H9 (cell line): ENCODE results near the gene NOBOX. TPM values are rescaled to one million over a fixed set of nuclear protein-coding genes. Genes with fewer than 3 reads are reported as not detected.

ENCODE experiments used
- DNase-seq: peaks from one replicate; pipeline ENCODE4 v3.0.0-alpha.2; 2017
- H2AFZ ChIP-seq: one replicate; pipeline ENCODE4 v1.6.1; 2013; ENCODE audit warnings: mild to moderate bottlenecking, low read length, control low read depth, moderate library complexity
- H2AK5ac ChIP-seq: 2 replicates; pipeline ENCODE4 v1.6.1; 2013; ENCODE audit warnings: low read length, control low read depth, mixed read lengths; ENCODE audit not compliant: insufficient read length
- H2BK120ac ChIP-seq: one replicate; pipeline ENCODE4 v1.6.1; 2013; ENCODE audit warnings: low read depth, mild to moderate bottlenecking, low read length, control low read depth, inconsistent platforms; ENCODE audit not compliant: poor library complexity, severe bottlenecking
- H2BK12ac ChIP-seq: 2 replicates; pipeline ENCODE4 v1.6.1; 2013; ENCODE audit warnings: low read length, control low read depth, mixed read lengths, low read depth; ENCODE audit not compliant: insufficient read length
- H2BK15ac ChIP-seq: 2 replicates; pipeline ENCODE4 v1.6.1; 2013; ENCODE audit warnings: low read depth, low read length, control low read depth
- H2BK20ac ChIP-seq: one replicate; pipeline ENCODE4 v1.6.1; 2013; ENCODE audit warnings: low read depth, mild to moderate bottlenecking, low read length, control low read depth, inconsistent platforms; ENCODE audit not compliant: poor library complexity, severe bottlenecking
- H2BK5ac ChIP-seq: 2 replicates; pipeline ENCODE4 v1.6.1; 2013; ENCODE audit warnings: low read length, control low read depth, mixed read lengths; ENCODE audit not compliant: insufficient read length
- H3K14ac ChIP-seq: 2 replicates; pipeline ENCODE4 v1.6.1; 2013; ENCODE audit warnings: low read length, control low read depth; ENCODE audit not compliant: insufficient read depth
- H3K18ac ChIP-seq: 2 replicates; pipeline ENCODE4 v1.6.1; 2013; ENCODE audit warnings: low read depth, mild to moderate bottlenecking, mixed read lengths, low read length, control low read depth; ENCODE audit not compliant: insufficient read length
- H3K23ac ChIP-seq: 2 replicates; pipeline ENCODE4 v1.6.1; 2013; ENCODE audit warnings: low read length, control low read depth, mixed read lengths, low read depth; ENCODE audit not compliant: insufficient read length
- H3K23me2 ChIP-seq: 2 replicates; pipeline ENCODE4 v1.6.1; 2013; ENCODE audit warnings: low read depth, mild to moderate bottlenecking, mixed read lengths, low read length, control low read depth; ENCODE audit not compliant: insufficient read length, poor library complexity, severe bottlenecking
- H3K27ac ChIP-seq: 2 replicates; pipeline ENCODE4 v1.5.1; 2013; ENCODE audit warnings: low read length, control low read depth, mixed read lengths, low read depth; ENCODE audit not compliant: insufficient read length
- H3K27me3 ChIP-seq: 2 replicates; pipeline ENCODE4 v1.6.1; 2013; ENCODE audit warnings: low read length, control low read depth, inconsistent platforms; ENCODE audit not compliant: insufficient read depth
- H3K4ac ChIP-seq: 2 replicates; pipeline ENCODE4 v1.6.1; 2013; ENCODE audit warnings: low read depth, mild to moderate bottlenecking, control low read depth, inconsistent platforms, low read length, moderate library complexity
- H3K4me1 ChIP-seq: 2 replicates; pipeline ENCODE4 v1.6.1; 2013; ENCODE audit warnings: low read length, control low read depth, inconsistent platforms; ENCODE audit not compliant: insufficient read depth
- H3K4me2 ChIP-seq: 2 replicates; pipeline ENCODE4 v1.6.1; 2013; ENCODE audit warnings: low read length, control low read depth, mixed read lengths; ENCODE audit not compliant: insufficient read length, insufficient read depth
- H3K56ac ChIP-seq: 2 replicates; pipeline ENCODE4 v1.6.1; 2013; ENCODE audit warnings: low read depth, mild to moderate bottlenecking, mixed read lengths, low read length, control low read depth; ENCODE audit not compliant: insufficient read length
- H3K79me1 ChIP-seq: 2 replicates; pipeline ENCODE4 v1.6.1; 2013; ENCODE audit warnings: low read depth, mild to moderate bottlenecking, moderate library complexity, low read length, control low read depth, inconsistent platforms; ENCODE audit not compliant: insufficient read depth, poor library complexity, severe bottlenecking
- H3K79me2 ChIP-seq: 2 replicates; pipeline ENCODE4 v1.6.1; 2013; ENCODE audit warnings: low read length, control low read depth, inconsistent platforms; ENCODE audit not compliant: insufficient read depth
- H3K9ac ChIP-seq: 2 replicates; pipeline ENCODE4 v1.6.1; 2013; ENCODE audit warnings: low read length, control low read depth, mixed read lengths; ENCODE audit not compliant: insufficient read length; ENCODE audit errors: extremely low read depth
- H3K9me3 ChIP-seq: one replicate; pipeline ENCODE4 v1.6.1; 2013; ENCODE audit warnings: low read depth, low read length, inconsistent platforms; ENCODE audit not compliant: control insufficient read depth
- H3T11ph ChIP-seq: one replicate; pipeline ENCODE4 v1.6.1; 2013; ENCODE audit warnings: mild to moderate bottlenecking, low read length, control low read depth, inconsistent platforms
- H4K20me1 ChIP-seq: one replicate; pipeline ENCODE4 v1.6.1; 2013; ENCODE audit not compliant: control insufficient read depth, insufficient read length, insufficient read depth
- H4K5ac ChIP-seq: 2 replicates; pipeline ENCODE4 v1.6.1; 2013; ENCODE audit warnings: low read depth, mild to moderate bottlenecking, mixed read lengths, low read length, control low read depth; ENCODE audit not compliant: insufficient read length
- H4K8ac ChIP-seq: replicated peaks from 2 replicates; pipeline ENCODE4 v1.6.1; 2013; ENCODE audit warnings: low read length, control low read depth, mixed read lengths, low read depth; ENCODE audit not compliant: insufficient read length
- H4K91ac ChIP-seq: 2 replicates; pipeline ENCODE4 v1.6.1; 2013; ENCODE audit warnings: low read depth, mild to moderate bottlenecking, moderate library complexity, mixed read lengths, low read length, control low read depth; ENCODE audit not compliant: insufficient read length
- H3K27ac Mint-ChIP-seq, 3 experiments: 2 replicates in 2 of 3; 3 replicates in 1 of 3; pipeline ENCODE4 v1.8.0; 2020 to 2021; ENCODE audit warnings: mixed read lengths in 3 of 3, mild to moderate bottlenecking in 1 of 3, moderate library complexity in 1 of 3
- H3K27me3 Mint-ChIP-seq: 2 replicates; pipeline ENCODE4 v1.8.0; 2021; ENCODE audit warnings: low read depth, mild to moderate bottlenecking, moderate library complexity, mixed read lengths
- H3K36me3 Mint-ChIP-seq, 3 experiments: 2 replicates in 2 of 3; 3 replicates in 1 of 3; pipeline ENCODE4 v1.8.0; 2020 to 2021; ENCODE audit warnings: low read depth in 3 of 3, mixed read lengths in 3 of 3; ENCODE audit not compliant: insufficient read depth in 1 of 3
- H3K4me1 Mint-ChIP-seq, 2 experiments: 2 replicates each; pipeline ENCODE4 v1.8.0; 2020; ENCODE audit warnings: mixed read lengths in 2 of 2
- H3K4me3 Mint-ChIP-seq, 2 experiments: 2 replicates in 1 of 2; 3 replicates in 1 of 2; pipeline ENCODE4 v1.8.0; 2020 to 2021; ENCODE audit warnings: mild to moderate bottlenecking in 2 of 2, mixed read lengths in 2 of 2, moderate library complexity in 1 of 2
- H3K9me3 Mint-ChIP-seq, 2 experiments: 2 replicates in 1 of 2; 3 replicates in 1 of 2; pipeline ENCODE4 v1.8.0; 2020; ENCODE audit warnings: mild to moderate bottlenecking in 2 of 2, mixed read lengths in 2 of 2, moderate library complexity in 1 of 2
- CTCF ChIP-seq: fragments of 200-600 bp; sonication (generic); conservative IDR thresholded peaks from 3 replicates; pipeline ENCODE4 v1.8.0; 2021; ENCODE audit warnings: antibody characterized with exemption, mild to moderate bottlenecking
- WGBS: extraction: QIAGEN DNeasy Blood & Tissue Kit; methylation state at CpG from one replicate; pipeline ENCODE4 v1.1.7; 2013; ENCODE audit warnings: missing lambda C conversion rate, low lambda C conversion rate, mixed read lengths; ENCODE audit not compliant: insufficient read length; ENCODE audit errors: extremely low coverage; 5-methylcytosine and 5-hydroxymethylcytosine counted together
- total RNA-seq: library from RNA; stranded (reverse); gene quantifications from 2 replicates; pipeline ENCODE4 v1.2.1, GENCODE V29; 2021

NOBOX gene
- total RNA-seq, 1 experiment from 2014 or later: not detected

GRCh38 chr7:144379776-144380384, 23.6 kb downstream of the NOBOX start:
- Histone ChIP-seq H3K23ac (no peak overlapping the region), H4K8ac (no peak overlapping the region), H3K23me2 (no peaks in the 10 kb centered on the region), H2BK12ac (no peak overlapping the region), H3K4me2 (no peak overlapping the region), H2AFZ (no peak overlapping the region), H3K27me3 (no peaks in the 10 kb centered on the region), H2AK5ac (no peak overlapping the region), H3K18ac (no peak overlapping the region), H2BK20ac (no peak overlapping the region), H3K56ac (no peak overlapping the region), H2BK15ac (peak overlapping the region; percentile 3; the same call in 1 of the 2 replicates), H3K79me1 (no peaks in the 10 kb centered on the region), H3K79me2 (no peaks in the 10 kb centered on the region), H2BK5ac (no peak overlapping the region), H3K9me3 (no peaks in the 10 kb centered on the region), H4K20me1 (no peaks in the 10 kb centered on the region), H4K91ac (no peak overlapping the region), H4K5ac (no peak overlapping the region), H2BK120ac (no peak overlapping the region), H3K14ac (no peak overlapping the region), H3K4ac (no peak overlapping the region), H3K4me1 (peaks cover 6% of the 10 kb centered on the region; the same call in 1 of the 2 replicates), H3K27ac (no peak overlapping the region), H3K9ac (no peak overlapping the region), H3T11ph (no peak overlapping the region)
- Mint-ChIP-seq H3K27ac (no peak overlapping the region), H3K4me3 (no peak overlapping the region), H3K9me3 (no peaks in the 10 kb centered on the region), H3K36me3 (peaks cover 18 to 41% (median 33%) of the 10 kb centered on the region in 3 experiments; a peak in 6 of 7 replicates), H3K4me1 (peaks cover 8 to 10% of the 10 kb centered on the region in 2 experiments), H3K27me3 (no peaks in the 10 kb centered on the region)
- no CpG with 5 or more reads among the region's 11 CpGs for WGBS
- peak; percentile 7 for DNase-seq
- TF ChIP-seq CTCF: no peak
